GM20431 (cell line): Measurements from ENCODE around the gene PSMB7.

Source experiments
- in situ Hi-C: fragments of 300-500 bp; cut with MseI, MboI; formaldehyde crosslinking; loops from one replicate; pipeline ENCODE4 v1.15.0; 2020; ENCODE audit warnings: low sequenced_read_pairs; ENCODE audit not compliant: unreplicated experiment

Gene PSMB7

DNA sequence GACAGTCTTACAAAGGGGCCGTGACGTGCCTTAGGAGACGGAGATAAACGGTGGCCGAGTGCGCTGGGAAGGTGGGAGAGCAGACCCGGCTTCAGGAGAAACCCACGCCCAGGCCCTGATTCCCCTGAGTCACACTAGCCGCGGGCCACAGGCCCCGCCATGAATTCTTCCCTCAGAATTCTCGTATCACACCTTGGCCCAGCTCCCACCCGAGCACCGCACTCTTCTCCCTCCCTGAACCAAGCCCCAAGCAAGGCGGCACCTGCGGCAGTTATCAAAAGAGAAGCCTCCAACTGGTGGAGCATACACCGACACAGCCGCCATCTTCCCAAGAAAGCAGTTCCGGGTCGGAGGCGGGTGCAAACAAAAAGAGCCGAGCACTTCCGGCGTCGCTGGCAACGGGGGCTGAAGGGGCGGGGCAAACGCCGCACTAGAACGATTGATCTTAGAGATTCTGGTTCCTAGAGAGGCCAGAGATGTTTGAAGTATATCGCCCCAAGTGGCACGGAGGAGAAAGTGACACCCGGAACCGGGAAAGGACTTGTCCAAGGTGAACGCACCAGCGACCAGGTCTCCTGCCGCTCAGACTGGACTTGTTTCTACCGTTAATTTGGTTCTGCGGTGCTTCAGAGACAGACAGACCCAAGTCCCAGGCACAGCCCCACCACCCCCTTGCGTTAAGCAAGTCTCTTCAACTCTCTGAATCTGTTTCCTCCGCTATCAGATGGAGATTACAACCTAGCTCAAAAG lies at the start of gene PSMB7:
PSMB7 (minus strand) TSS at position 341 of the 750 bp plus-strand sequence; CDS start at position 324, 17 bp downstream.
- in situ Hi-C loops = no loop called here

- in situ Hi-C loops = no loop called here
Measured at GRCh38 chr9:124462739-124463138, 47.5 kb upstream of the PSMB7 start.

GRCh38 chr9:124458441-124458840 lies 43.2 kb upstream of the PSMB7 start:
- in situ Hi-C loops = no loop called here

GRCh38 chr9:124457887-124458431 lies 42.7 kb upstream of the PSMB7 start:
- in situ Hi-C loops = no loop called here

DNA sequence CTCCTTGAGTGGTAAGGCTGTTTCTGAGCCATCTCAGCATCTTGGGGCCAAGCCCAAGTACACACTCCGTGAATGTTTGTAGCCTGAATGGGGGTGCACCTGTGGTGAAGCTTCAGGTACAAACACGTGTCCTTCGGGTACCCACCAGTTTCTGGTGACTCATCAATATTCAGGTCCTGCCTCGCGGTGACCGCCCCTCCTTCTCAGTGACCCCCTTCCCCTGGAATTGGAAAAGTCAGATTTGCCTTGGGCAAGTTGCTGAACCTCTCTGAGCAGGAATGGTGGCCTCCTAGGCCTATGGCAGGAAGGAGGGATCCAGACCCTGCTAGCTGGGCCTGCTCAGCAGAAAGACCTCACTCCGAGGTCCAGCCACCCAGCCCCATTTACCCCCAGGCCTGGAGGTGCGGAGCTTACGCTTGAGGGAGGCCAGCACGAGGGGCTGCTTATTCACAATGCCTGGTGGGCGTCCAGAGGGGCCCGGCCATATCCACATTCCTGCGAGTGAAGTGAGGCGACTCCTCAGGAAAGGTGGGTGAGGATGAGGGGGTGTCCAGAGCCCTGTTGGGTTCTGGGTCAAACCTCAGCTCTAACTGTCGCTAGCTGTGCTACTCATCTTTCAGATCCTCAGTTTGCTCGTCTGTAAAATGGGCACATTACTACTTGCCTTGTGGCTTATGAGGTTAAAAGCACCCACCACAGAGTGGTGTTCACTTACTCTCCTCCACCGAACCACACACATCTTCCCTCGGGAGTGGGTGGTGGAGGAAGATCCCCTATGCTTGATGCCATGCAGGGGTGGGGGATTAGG lies 42.0 kb upstream of the PSMB7 start:
- in situ Hi-C loops = no loop called here

DNA sequence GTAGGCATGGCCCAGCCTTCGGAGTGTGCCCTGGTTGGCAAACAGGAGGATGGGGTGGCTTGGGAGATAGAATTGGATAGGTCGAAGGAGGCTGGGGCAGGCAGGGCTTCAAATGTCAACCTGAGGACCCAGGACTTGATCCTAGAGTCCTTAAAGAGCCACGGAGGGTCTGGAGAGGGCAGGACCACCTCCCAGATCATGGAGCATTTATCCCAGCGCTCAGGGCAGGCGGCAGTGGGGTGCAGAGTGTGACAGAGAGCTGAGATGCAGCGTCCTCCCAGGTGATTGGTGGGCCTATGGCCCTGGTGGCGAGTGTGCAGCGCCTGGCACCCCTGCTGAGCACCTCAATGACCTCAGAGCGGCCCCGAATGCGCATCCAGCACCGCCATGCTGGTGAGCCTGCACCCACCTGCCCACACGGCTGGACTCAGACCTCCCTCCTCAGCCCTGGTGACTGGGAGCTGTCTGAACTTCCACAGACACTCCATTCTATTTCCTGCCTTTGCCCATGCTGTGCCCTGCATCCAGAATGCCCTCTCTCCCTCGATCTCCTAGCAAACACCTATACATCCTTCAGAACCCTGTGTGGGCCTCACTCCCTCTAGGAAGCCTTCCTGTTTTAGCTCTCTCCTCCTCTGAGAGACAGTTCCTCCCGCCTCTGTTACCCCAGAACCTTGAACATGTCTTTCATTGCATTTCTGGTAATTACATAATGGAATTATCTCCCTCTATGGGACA lies 41.3 kb upstream of the PSMB7 start:
- in situ Hi-C loops = no loop called here

DNA sequence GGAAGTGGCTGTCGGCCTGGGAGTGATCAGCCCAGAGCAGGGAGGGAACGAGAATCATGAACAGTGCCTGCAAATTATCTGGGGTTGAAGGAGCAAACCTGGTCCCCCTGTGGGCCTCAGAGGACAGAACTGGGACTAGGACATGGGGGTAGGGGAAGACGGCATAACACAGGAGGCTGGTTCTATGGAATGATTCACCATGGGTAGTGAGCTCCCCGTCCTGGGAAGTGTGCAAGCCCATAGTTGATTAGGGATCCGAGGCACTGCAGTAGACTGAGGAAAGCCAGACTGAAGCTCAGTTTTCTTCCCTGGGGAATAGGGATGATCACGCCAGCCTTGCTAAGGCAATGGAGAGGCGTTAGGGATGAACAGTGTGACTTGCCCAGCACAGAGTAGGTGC lies 40.6 kb upstream of the PSMB7 start:
- in situ Hi-C loops = no loop called here

DNA sequence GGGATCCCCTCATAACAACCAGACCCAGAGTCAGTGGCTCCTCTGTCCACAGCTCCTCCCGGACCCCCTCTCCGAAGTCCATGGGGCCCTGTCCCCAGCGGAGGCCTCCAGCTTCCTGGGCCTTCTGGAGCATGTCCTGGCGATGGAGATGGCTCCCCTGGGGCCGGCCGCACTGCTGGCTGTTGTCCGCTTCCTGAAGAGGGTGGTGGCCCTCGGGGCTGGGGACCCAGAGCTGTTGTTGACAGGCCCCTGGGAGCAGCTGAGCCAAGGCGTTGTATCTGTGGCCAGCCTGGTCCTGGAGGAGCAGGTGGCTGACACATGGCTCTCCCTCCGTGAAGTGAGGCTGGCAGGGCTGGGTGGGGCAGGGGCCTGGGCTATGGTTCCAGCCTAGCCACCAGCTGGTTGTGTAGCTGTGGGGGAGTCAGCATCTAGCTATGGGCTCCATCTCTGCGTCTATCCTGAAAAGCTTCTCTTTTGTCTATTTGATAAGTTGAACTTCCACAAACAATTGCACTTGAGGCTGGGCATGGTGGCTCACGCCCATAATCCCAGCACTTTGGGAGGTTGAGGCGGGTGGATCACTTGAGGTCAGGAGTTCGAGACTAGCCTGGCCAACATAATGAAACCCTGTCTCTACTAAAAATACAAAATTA lies 39.7 kb upstream of the PSMB7 start:
- in situ Hi-C loops = no loop called here

DNA sequence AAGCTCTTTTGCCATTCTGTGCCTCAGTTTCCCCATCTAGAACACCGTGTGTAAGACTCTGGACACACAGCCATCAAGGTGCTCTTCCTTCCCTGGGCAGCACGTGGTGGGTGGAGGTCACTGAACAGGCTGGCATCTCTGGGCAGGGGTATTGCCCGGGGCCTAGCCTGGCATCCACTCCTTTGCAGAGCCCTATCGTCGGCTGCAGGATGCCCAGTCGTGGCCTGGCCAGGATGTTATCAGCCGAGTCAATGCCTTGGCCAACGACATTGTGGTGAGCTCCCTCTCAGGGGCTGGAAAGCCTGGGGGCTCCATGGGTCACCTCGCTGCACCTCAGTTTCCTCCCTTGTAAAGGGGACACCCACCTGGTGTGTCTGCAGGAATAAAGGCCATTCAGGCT lies 39.1 kb upstream of the PSMB7 start:
- in situ Hi-C loops = no loop called here

DNA sequence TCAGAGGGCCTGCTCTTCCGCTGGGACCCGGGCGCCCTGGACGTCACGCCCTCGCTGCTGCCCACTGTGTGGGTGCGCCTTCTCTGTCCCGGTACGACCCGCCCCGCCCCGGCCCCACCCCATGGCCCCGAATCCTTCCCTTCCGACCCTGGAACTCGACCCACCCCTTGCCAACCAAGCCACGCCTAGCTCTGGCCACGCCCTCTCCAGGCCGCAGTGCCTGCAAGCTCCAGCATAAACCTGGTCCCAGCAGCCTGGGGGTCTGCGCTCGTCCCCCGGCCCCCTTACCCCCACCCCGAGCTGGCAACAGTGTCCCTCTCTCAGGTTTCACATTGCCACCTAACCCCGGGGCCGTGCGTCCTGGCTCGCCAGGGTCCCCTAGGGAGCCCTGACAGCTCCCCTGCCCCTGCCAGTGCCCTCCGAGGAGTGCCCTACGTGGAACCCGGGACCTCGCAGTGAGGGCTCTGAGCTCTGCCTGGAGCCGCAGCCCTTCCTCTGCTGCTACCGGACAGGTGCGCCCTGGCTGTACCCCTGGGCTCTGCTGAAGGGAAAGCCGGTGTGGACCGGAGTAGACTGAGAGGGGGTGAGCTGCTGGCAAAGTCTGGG lies 38.4 kb upstream of the PSMB7 start:
- in situ Hi-C loops = no loop called here

DNA sequence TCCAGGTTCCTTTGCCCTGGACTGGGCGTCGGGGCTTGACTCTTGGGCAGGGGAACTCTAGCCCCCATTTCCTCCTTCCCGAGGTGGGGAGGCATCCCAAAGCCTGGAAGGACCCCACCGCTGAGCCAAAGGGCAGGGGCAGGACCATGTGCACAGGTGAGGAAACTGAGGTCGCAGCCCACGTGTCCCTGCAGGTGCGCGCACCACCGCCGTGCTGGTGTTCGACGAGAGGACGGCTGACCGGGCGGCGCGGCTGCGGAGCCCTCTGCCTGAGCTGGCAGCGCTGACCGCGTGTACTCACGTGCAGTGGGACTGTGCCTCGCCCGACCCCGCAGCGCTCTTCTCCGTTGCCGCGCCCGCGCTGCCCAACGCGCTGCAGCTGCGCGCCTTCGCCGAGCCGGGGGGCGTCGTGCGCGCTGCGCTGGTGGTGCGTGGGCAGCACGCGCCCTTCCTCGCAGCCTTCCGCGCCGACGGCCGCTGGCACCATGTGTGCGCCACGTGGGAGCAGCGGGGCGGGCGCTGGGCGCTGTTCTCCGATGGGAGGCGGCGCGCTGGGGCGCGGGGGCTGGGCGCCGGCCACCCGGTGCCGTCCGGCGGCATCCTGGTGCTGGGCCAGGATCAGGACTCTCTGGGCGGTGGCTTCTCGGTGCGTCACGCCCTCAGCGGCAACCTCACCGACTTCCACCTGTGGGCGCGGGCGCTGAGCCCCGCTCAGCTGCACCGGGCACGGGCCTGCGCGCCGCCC lies 37.8 kb upstream of the PSMB7 start:
- in situ Hi-C loops = no loop called here

DNA sequence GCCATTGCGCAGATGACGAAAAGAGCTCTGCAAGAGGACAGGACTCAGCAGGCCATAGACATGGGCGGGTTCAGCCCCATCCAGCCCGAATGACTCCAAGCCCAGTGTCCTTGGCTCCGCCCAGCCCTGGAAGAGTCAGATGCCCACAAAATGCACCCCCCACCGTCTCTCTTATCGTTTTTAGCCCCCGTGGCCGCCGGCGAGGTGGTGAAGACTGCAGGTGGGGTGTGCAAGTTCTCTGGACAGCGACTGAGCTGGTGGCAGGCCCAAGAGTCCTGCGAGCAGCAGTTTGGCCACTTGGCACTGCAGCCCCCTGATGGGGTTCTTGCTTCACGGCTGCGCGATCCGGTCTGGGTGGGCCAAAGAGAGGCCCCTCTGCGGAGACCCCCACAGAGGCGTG lies 37.1 kb upstream of the PSMB7 start:
- in situ Hi-C loops = no loop called here

DNA sequence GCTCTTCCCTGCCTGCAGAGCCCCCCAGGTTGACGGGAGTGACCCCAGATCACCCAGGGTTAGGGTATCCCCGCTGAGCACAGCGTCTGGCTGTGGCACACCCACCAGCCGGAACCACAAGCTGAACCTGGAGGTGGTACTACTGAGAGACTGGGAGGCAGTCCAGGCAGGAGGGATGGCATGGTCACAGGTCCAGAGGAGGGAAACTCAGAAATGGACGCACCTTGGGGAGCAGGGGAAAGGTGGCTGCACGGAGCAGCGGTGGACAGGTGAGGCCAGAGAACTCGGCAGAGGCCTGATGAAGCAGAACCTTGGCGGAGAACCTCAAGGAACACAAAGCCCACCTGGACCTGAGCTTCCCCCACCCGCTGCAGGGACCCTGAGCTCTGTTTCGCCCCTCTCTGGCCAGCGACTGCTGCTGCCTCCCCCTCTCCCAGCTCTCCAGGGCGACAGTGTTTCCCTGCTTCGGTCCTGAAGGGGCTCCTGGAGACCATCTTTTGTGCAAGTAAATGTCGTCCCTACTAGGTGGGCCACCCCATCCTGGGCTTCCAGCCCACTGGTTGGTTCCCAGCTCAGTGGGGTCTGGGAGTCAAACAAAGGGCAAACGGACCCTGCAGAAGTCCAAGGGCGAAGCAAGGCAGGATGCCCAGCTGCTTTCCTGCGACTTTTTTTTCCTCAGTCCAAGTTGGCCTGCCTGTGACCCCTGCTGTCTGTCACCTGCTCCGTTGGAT lies 35.9 kb upstream of the PSMB7 start:
- in situ Hi-C loops = no loop called here

DNA sequence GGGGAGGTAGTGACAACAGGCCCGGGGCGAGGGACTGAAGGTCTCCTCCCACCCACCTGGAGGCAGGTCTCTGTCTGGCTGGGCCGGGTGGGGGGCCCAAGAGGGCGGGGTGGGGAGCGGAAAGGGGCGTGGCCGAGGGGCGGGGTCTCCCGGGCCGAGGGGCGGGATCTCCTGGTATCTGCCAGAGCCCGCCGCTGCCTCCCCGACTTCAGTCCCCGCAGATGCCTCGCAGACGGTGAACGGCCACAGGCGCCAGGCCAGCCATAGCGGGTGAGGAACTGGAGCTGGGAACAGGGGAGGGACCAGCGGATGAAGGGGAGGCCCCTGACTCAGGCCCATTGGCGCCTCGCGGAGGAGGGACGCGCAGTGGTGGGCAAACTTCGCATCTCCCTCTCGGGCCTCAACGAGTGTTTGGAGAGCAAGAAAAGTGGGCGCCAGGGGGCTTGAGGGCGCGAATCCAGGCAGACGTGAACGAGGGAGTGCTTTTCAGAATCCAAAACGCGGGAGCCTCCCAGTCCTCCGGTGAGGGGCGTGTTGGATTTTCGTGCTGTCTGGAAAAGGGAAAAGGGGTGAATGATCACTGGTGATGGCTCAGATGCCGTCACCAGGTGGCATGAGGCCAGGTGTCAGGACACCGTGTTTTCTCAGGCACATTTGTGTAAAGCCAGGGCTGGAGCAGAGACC lies 35.1 kb upstream of the PSMB7 start, which contains the start of gene ADGRD2:
ADGRD2 (plus strand) TSS at position 211 of the 684 bp plus-strand sequence. CDS start 1,216 bp downstream, outside the sequence.
- in situ Hi-C loops = no loop called here

DNA sequence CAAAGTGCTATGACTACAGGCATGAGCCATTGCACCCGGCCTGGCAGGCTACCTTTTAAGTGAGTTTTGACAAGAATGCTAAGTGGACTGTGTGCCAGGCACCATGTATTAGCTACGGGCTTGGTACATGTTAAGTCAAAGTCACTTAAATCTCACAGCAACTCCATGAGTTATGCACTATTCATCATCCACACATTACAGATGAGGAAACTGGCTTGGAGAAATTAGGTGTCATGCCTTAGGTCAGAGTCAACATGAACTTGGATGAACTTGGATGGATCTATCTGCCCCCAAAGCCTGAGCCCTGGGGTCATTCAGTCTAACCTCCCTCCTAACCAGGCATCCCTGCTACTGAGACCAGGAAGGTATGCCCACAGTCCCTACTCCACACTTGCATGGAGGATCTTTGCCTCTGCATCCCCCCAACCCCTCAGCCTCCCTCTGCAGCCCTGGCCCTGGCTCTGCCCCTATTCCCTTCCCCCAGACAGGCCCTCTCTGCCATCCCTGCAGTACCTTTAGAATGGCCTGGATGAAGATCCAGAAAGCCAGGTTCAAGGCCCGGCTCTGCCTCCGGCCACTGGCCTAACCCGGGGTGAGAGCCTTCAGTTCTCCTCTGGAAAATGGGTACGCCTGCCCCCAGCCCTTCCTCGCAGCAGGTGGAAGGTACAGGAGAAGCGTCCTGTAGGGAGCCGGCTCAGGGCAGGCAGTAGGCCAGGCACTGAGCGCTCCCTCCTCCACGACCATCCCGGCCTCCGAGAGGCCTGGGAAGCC lies 34.3 kb upstream of the PSMB7 start:
- in situ Hi-C loops = no loop called here

GRCh38 chr9:124448019-124448418 lies 32.8 kb upstream of the PSMB7 start:
- in situ Hi-C loops = no loop called here

- in situ Hi-C loops = no loop called here
Measured at GRCh38 chr9:124447297-124447661, 32.0 kb upstream of the PSMB7 start.
